ENCODE data around the gene LARP1.
A peak's percentile ranks its signal among the peaks of the same experiment; 100 is the strongest.
"Not testable (repeated sequence)": the region's sequence is repeated elsewhere in the genome, so short reads cannot be mapped to it uniquely, and the experiment has no call there.

The LARP1 gene

DNA sequence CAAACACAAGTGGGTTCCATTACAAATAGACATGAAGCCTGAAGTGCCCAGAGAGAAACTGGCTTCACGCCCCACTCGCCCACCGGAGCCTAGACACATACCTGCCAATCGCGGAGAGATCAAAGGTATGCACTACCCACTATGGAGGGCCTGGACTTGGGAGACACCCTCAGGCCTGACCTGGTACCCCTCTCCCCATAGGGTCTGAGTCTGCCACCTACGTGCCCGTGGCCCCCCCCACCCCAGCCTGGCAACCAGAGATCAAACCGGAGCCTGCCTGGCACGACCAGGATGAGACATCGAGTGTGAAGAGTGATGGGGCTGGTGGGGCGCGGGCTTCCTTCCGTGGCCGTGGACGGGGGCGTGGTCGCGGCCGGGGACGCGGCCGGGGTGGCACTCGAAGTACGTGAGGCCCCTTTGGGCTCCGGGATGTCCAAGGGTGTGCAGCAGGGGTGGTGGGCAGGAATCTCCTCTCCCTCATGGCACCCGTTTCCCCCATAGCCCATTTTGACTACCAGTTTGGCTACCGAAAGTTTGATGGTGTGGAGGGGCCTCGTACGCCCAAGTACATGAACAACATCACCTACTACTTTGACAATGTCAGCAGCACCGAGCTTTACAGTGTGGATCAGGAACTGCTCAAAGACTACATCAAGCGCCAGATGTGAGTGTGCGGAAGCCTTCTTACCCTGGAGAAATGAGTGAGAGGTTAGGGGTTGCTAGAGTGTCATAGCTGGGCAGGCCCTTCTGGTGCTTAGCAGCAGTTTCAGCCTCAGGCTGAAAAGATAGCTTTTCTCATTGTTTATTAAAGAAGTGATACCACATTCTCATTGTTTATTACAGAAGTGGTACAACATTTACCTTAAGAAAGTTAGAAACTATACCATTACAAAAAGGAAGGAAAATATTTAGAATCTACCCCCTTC is 38.7 kb downstream of the LARP1 start:
- DNase-seq (ENCODE audit: low read depth in 2 of 2): no peak

DNA sequence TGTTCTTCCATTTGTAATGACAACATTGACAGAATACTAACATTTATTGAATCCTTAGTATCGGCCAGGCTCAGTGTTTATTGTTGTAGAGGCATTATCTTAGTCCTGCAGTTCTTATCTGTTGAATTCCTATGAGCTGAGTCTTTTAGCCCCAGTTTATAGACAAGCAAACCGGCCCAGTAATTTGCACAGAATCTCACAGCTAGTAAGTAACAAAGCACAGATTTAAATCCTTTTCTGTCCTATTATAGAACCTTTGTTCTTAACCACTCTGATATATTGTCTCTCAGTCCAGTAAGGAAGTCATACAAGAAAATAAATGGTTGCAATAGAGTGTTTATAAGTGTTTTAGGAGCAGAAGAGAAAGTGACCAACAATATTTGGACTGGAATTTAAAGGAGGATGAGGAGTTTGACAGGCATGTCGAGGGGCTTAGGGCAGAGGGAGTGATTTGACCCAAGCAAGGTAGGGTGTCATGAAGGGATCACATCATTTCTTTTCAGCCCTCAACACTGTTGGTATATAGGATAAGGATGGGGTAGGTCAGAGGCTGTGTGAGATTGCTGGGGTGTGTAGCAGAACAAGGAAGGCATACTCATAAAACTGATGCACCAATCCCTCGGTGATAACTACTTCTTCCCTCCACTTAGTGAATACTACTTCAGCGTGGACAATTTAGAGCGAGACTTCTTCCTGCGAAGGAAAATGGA is 39.5 kb downstream of the LARP1 start:
- DNase-seq (ENCODE audit: low read depth in 2 of 2): no peak

DNA sequence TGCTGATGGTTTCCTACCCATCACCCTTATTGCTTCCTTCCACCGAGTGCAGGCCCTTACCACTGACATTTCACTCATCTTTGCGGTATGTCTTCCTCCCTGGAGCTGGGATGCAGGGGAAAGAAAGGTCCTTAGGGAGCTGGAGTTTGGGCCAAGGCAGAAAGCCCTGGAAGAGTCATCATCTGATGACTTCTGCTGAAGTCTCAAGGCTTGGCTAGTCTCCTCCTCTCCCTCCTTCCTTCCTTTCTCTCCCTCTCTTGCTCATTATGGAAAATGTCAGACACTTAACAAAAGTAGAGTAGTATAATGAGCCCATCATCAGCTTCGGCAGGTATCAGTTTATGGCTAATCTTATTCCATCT is 40.0 kb downstream of the LARP1 start:
- no peak for DNase-seq (ENCODE audit: low read depth in 2 of 2)

DNA sequence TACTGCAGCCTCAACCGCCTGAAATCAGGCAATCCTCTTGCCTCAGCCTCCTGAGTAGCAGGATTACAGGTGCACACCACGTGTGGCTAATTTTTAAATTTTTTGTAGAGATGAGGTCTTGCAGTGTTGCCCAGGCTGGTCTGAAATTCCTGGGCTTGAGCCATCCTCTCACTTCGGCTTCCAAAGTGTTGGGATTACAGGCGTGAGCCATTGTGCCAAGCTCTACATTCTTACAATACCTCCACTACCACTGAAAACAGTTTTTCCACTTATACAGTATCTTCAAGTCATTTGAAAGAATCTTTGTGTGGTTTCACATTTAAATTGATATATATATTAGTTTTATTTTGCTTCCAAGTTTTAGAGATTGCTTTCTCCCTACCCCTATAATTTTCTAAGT is 42.6 kb downstream of the LARP1 start:
- DNase-seq (ENCODE audit: low read depth in 2 of 2): no peak

DNA sequence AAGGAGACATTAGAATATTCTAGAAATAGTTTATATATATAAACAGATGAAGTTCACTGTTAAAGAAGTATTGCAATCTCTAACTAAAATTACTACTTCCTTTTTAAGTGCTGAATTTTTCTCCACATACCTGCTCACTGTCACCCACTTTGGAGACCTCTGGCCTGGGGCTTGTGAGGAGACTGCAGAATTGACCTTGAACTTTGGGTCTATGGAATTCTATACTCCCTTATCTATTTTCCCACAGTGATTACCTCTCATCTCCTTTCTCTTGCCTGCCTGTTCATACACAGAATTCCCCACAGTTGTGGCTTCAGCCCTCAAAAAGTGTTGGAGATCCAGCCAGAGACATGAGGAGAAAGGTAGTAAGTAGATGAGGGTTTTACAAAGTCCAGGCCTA is 45.4 kb downstream of the LARP1 start:
- DNase-seq (ENCODE audit: low read depth in 2 of 2): no peak

DNA sequence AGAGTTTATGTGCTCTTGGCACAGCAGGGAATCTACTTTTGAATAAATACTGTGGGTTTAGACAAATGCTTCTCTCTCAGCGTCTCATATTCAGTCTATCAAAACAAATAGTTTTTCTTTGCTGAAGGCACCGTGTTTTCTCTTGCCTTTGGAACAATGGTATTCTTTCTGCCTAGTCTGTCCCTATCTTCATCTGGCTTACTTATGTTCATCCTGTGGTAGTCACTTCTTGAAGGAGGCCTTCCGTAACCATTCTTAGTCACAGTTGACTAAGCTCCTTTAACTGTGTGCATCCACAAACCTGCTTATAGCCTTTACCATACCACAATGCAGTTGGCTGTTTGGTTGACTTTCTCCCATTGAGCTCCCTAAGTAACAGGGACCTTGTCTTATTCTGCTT is 45.9 kb downstream of the LARP1 start:
- no peak for DNase-seq (ENCODE audit: low read depth in 2 of 2)

DNA sequence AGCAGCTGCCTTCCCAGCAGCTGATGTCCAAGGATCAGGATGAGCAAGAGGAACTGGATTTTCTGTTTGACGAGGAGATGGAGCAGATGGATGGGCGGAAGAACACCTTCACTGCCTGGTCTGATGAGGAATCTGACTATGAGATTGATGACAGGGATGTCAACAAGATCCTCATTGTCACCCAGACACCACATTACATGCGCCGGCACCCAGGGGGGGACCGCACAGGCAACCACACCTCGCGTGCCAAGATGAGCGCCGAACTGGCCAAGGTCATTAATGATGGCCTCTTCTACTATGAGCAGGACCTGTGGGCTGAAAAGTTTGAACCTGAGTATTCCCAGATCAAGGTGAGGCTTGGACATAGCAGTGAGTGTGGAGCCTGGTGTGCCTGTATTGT is 46.9 kb downstream of the LARP1 start:
- DNase-seq (ENCODE audit: low read depth in 2 of 2): no peak

DNA sequence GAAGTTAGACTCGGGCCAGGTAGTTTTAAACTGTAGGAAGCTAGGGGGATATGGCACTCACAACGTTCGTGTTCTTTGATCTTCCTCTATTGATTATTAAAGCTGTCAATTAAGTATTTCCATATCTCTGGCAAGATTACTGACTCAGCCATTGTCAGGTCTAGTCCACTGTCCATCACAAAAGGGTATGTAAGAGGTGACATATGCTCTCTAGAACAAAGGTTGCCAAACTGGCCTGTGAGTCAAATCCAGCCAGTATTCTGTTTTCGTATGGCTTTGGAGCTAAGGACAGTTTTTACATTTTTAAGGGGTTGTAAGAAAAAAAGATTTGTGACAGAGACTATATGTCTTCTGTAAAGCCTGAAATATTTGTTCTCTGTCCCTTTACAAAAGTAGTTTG is 51.0 kb downstream of the LARP1 start:
- DNase-seq (ENCODE audit: low read depth in 2 of 2): no peak

DNA sequence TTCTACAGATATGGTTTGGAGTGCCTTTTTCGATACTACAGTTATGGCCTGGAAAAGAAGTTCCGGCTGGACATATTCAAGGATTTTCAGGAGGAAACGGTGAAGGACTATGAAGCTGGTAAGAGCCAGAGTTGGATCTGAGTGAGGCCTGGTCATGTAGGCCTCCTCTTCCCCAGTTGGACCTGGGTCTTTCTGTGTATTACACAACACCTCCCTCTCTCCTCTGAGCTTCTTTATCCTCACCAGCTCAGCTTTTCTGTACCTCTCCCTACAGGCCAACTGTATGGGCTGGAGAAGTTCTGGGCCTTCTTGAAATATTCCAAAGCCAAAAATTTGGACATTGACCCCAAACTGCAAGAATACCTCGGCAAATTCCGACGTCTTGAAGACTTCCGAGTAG is 56.1 kb downstream of the LARP1 start:
- no peak for DNase-seq (ENCODE audit: low read depth in 2 of 2)

DNA sequence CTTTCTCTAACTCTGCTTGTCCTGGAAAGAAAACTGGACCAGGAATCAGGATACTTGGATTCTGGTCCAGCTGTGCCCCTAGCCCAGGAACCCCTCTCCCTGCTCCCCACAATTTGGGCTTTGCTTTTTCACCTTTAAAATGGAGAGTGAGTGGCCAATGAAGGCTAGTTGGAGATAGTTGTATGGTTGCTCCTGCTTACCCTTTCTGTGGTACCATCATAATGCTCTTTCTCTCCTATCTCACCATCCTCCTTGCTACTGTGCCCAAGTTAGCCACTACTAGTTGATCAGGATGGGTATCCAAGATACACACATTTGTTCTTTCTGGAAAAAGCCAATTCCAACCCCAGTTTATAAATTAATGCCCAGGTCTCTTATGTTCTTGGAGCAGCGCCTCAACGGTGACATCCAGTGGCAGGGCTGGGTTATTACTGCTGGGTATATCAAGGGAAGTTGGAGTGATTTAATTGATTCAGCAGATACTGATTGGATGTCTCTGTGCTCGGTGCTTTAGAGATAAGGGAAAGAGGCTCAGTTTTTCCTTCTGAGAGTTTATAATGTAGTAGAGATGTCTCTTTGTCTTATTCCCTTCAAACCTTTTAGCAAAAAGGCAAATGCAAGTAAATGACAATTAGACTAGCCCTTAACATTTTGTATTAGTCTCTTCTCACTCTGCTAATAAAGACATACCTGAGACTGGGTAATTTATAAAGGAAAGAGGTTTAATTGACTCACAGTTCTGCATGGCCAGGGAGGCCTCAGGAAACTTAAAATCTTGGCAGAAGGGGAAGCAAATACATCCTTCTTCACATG is 56.7 kb downstream of the LARP1 start:
- DNase-seq (ENCODE audit: low read depth in 2 of 2): peak; percentile 13 to 36

DNA sequence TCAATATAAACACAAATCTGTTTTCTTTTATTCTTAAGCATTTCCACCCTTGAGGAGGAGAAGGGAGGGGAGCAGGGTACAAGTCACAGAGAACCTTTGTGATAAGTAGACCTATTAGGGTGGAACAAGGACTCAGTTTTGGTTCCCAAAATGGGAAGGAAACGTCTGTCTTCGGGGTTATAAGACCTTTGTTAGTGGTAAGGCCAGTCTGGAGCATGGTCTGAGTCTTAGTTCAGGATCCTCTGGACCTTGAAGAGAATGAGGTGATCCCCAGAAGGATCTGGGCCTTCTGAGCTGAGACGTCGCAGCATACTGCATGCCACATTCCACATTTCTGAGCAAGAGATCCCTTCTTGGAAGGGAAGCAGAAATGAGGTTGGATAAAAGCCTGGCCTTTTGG is 58.0 kb downstream of the LARP1 start:
- DNase-seq (ENCODE audit: low read depth in 2 of 2): no peak

DNA sequence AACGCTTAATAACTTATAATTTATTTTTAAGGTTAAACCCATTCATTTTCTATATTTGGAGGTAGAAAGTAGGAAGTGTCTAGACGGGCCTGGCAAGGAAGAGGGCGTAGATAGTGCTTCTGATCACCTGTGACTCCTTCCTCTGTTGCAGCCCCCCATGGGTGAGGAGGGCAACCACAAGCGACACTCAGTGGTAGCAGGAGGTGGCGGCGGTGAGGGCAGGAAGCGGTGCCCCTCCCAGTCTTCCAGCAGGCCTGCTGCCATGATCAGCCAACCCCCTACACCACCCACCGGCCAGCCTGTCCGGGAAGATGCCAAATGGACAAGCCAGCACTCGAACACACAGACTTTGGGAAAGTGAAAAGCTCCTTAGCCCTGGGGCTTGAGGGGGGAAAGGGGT is 58.6 kb downstream of the LARP1 start:
- DNase-seq (ENCODE audit: low read depth in 2 of 2): no peak

DNA sequence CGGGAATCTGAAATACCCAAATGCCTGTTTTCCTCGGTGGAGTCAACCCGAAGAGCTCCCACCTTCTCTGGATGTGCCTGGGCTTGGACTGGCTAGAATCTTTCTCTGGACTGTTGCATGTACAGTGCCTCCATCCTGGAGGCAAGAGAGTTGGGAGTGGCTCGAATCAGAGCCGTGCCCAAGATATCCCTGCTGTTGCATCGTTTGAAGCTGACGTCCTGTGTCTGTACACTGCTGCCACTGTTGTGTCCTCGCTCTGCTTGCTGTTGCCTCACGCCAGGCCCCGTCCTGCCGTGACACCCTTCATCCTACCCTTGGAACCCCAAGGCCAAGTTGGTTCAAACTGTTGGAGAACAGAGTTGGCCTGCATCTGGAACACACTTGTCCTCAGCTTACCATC is 59.8 kb downstream of the LARP1 start:
- DNase-seq (ENCODE audit: low read depth in 2 of 2): no peak

DNA sequence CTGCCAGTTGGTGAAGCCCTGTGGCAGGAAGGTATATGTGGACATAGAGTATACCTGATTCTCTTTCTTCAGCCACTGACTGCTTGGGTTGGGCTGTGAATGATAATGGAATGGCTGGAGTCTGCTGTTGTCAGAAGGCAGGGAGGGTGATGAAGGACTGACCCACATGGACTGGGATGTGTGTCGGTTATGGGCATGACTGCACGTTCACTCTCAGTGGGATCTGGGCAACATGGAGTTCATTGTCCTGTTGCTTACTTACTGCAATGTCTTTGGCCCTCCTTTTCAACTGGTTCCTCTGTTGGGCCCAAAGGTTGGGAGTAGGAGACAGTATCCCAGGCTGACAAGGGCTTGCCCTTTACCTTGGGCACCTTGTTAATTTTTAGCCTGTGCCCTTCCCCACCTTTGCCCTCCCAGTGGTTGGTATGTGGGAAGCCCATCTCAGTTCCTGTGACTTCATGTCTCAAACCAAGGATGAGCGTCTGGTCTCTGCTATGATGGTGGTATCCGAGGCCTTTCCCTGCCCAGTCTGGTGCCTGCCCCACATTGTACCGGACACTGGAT is 60.6 kb downstream of the LARP1 start:
- no peak for DNase-seq (ENCODE audit: low read depth in 2 of 2)

DNA sequence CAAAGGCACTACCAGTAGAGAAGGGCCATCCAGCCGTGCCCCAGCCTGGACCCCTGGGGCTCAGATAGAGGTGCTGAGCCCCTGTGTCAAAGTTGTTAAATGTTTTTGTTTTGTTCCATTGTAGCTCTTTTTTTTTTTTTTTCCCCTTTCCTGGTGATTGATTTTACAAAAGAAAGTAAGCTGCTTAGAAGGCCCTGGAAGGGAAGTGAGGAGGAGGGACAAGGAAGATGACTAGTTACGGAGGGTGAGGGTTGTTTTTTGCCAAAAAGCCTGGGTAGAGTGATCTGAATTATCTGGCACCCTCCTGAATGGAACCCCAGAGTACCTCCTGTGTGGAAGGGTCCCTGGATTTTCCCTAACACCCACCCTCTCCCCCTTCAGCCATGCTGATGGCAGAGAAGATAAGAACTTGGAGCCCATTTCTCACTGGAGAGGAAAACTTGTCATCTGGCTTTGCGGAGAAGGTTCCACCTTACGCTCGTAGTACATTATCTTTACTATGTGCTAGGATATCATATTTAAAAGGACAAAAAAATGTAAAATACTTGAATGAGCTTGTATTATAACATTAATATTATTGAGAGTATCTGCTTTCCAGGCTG is 61.8 kb downstream of the LARP1 start:
- no peak for DNase-seq (ENCODE audit: low read depth in 2 of 2)

DNA sequence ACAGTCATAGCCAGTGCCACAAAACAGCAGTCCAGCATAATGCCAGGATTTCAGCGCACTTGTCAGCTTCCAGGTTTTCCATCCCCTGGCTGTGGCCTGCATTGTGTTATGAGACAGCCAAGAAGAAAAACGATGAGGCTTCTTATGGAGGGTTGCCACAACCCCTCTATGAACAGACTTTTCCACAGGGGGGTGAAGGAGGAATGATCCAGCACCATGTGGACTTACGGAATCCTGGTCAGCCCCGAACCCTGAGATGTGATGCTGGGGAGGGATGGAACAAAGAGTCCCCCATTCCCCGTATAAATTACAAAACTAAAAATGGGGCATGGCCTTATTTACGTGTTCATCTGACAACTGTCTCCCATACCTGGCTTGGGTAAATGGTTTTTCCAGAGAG is 62.6 kb downstream of the LARP1 start:
- no peak for DNase-seq (ENCODE audit: low read depth in 2 of 2)

DNA sequence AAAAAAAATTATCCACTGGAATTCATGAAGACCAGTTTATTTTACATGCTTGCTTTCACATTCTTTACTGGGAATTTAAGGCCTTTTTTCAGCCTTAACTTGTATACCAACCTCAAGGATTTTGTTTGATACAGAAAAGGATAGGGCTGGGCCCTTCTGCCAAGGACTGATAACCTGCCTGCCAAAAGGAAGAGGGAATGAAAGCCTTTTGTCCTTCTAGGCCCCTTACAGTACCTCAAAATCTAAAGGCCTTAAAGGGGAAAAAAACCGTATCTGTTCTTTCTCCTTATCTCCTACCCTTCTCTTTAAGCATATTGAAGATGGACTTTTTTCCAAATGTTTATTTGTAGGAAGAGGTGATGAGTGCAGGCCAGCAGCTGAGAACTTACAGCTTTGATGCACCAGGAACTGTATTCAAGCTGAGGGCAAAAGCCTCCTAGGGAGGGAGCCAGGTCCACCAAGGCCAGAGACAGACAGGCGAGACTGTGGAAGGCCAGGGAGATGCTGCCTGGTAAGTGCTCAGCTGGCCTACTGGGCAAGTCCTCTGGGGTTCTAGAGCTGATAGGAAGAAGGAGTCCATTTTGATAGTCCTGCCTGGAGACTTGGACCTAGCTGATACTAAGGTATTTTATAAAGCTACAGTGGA is 63.4 kb downstream of the LARP1 start:
- no peak for DNase-seq (ENCODE audit: low read depth in 2 of 2)

DNA sequence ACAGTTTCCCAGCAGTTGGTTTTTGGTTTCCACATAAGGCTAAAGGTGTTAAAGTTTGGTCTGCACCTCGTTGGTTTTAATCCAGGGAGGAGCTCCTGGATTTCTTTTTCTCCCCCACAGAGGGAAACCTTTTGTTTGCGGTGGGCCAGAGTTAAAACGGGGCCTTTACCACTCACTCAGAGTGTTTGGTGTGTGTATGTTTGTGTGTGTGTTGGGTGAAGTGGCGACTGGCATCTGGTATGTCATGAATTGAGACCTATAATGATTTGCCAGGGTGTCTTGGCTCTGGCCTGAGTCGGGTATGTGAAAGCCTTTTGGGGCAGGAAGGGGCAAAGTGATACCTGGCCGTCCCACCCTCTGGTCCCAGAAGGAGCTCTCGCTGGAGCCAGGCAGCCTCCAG is 64.4 kb downstream of the LARP1 start:
- DNase-seq (ENCODE audit: low read depth in 2 of 2): no peak

DNA sequence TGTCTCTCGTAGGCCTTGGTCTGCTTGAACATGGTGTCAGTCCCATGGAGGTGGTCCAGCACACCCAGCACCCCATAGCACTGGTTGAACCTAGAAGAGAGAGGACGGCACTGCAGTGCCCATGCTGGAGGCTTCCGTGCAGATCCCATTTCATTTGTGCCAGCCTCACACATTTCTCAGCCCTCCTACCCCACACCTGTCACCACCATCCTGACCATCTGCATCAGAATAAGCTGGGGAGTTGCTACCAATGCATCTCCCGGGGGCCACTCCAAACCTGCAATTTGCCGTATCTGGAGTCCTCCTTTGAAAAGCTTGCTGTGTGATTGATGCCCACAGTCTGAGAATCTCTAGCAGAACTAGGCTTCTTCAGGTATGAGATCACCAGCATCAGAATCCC is 65.2 kb downstream of the LARP1 start:
- DNase-seq (ENCODE audit: low read depth in 2 of 2): no peak

DNA sequence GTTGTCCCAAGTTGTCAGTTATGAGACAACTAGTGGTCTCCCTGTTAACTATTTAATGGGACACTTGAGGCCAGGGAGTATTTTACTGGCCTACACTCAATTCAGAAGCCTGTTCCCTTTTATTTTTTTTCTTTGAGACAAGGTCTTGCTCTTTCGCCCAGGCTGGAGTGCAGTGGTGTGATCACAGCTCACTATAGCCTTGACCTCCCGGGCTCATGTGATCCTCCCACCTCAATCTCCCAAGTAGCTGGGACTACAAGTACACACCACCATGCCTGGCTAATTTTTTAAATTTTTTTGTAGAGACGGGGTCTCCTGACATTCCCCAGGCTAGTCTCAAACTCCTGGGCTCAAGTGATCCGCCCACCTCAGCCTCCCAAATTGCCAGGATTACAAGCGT is 67.7 kb downstream of the LARP1 start:
- not testable (repeated sequence) for DNase-seq (ENCODE audit: low read depth in 2 of 2)

DNA sequence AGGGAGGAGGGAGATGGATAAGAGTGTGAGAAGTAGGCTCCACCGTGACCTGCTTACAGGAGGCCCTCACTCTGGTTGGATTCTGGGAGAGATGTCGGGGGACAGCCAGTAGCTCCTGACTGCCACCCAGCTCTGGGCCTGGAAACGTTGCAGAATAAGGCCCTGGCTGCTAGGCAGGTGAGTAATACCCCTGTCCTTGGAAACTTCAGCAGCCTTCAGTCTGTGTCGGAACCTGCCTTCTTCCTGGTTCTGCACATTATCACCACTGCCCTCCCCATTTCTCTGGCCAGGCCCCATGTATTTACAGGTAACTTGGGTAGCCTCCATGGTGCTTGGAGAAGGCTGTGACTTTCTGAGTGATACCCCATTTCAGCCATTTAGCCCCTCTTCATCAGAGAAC is 68.4 kb downstream of the LARP1 start:
- DNase-seq (ENCODE audit: low read depth in 2 of 2): no peak

All from stimulated activated CD4-positive, alpha-beta T cell treated with anti-CD3 and anti-CD28 coated beads, Interleukin-15, amount 100 ng/mL, for 48 hours (primary cell).